ENCODE measurements around the gene TXNL4B.

GRCh38 chr16:72049110-72049509, 44.3 kb downstream of the TXNL4B start:
- TF ChIP-seq, protein P1, sequence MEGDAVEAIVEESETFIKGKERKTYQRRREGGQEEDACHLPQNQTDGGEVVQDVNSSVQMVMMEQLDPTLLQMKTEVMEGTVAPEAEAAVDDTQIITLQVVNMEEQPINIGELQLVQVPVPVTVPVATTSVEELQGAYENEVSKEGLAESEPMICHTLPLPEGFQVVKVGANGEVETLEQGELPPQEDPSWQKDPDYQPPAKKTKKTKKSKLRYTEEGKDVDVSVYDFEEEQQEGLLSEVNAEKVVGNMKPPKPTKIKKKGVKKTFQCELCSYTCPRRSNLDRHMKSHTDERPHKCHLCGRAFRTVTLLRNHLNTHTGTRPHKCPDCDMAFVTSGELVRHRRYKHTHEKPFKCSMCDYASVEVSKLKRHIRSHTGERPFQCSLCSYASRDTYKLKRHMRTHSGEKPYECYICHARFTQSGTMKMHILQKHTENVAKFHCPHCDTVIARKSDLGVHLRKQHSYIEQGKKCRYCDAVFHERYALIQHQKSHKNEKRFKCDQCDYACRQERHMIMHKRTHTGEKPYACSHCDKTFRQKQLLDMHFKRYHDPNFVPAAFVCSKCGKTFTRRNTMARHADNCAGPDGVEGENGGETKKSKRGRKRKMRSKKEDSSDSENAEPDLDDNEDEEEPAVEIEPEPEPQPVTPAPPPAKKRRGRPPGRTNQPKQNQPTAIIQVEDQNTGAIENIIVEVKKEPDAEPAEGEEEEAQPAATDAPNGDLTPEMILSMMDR (IDR thresholded peaks at IDR 0.05) = no peak
- no peak for TF ChIP-seq POLR2A (IDR thresholded peaks at IDR 0.05)
